Right atrium auricular region (tissue), 2 donors: ENCODE data around the gene GCDH. TPM values are rescaled to one million over a fixed set of nuclear protein-coding genes. Genes with fewer than 3 reads are reported as not detected.
"Not testable (repeated sequence)": the region's sequence is repeated elsewhere in the genome, so short reads cannot be mapped to it uniquely, and the experiment has no call there.

Experiments
- DNase-seq: peaks from one replicate; pipeline ENCODE4 v3.0.0-alpha.2; 2019; ENCODE audit warnings: low spot score
- H3K27ac ChIP-seq, 2 donors: fragments of 200-600 bp; sonication (generic); 1 replicate in 1 of 2; 2 replicates in 1 of 2; pipeline ENCODE4 v1.5.1; 2016 to 2019
- H3K27me3 ChIP-seq, 2 donors: fragments of 200-600 bp; sonication (generic); one replicate each; pipeline versions ENCODE4 v1.5.1 to v1.6.0; 2017 to 2019
- H3K36me3 ChIP-seq: fragments of 200-600 bp; sonication (generic); one replicate; pipeline ENCODE4 v1.5.1; 2016
- H3K4me1 ChIP-seq, 2 donors: fragments of 200-600 bp; sonication (generic); one replicate each; pipeline versions ENCODE4 v1.5.1 to v1.6.0; 2017 to 2019
- H3K4me3 ChIP-seq, 2 donors: fragments of 200-600 bp; sonication (generic); 1 replicate in 1 of 2; 2 replicates in 1 of 2; pipeline ENCODE4 v1.5.1; 2017 to 2019; ENCODE audit warnings: mild to moderate bottlenecking in 1 of 2, moderate library complexity in 1 of 2
- H3K9me3 ChIP-seq, 2 donors: fragments of 200-600 bp; sonication (generic); one replicate each; pipeline ENCODE4 v1.5.1; 2019
- total RNA-seq, 2 donors: library from RNA; depleted of rRNA; stranded (reverse); fragments of >200 nt; gene quantifications; one replicate each; pipeline ENCODE4 v1.1.0, GENCODE V29; 2016
- TF ChIP-seq, protein P1 (sequence below), 2 donors: fragments of 200-600 bp; sonication (generic); IDR thresholded peaks; one replicate each; pipeline ENCODE4 v1.5.1; 2019; ENCODE audit warnings: antibody characterized with exemption in 2 of 2

Gene GCDH
- total RNA-seq = 10 to 100 TPM; 28.4 to 58.3 TPM

DNA sequence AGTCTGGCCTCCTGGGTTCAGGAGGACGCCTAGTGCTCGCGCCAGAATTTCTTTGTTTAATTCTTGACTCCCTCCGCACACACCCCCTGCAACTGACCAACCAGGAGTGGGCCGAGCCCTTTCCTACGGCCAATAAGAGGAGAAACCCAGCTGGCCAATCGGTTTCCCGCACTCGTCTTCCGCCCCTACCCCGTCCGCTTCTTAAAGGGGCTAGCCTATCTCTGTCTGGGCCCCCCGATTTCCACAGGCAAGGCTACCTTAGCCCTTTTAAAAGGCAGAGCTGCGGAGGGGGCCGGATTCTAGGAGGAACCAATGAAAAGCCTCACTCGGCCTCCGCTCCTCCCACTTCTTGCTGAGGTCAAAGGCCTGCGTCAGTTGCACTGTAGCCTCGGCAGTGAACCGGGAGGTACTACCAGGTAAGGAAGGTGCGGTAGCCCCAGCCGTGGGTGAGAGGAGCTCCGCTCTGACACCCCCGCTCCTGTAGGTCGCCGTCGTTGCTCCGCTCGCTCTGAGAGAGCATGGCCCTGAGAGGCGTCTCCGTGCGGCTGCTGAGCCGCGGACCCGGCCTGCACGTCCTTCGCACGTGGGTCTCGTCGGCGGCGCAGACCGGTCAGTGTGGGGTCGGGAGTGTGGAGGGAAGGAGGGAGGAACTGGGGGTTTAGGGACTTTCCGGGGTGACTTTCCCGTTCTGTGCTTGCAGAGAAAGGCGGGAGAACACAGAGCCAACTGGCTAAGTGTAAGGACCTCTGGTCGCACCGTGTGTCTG, at the start of gene GCDH:
GCDH (plus strand) TSS at position 374 of the 766 bp plus-strand sequence; CDS start at position 519, 145 bp downstream.
- peak; percentile 99 for DNase-seq
- TF ChIP-seq, protein P1, sequence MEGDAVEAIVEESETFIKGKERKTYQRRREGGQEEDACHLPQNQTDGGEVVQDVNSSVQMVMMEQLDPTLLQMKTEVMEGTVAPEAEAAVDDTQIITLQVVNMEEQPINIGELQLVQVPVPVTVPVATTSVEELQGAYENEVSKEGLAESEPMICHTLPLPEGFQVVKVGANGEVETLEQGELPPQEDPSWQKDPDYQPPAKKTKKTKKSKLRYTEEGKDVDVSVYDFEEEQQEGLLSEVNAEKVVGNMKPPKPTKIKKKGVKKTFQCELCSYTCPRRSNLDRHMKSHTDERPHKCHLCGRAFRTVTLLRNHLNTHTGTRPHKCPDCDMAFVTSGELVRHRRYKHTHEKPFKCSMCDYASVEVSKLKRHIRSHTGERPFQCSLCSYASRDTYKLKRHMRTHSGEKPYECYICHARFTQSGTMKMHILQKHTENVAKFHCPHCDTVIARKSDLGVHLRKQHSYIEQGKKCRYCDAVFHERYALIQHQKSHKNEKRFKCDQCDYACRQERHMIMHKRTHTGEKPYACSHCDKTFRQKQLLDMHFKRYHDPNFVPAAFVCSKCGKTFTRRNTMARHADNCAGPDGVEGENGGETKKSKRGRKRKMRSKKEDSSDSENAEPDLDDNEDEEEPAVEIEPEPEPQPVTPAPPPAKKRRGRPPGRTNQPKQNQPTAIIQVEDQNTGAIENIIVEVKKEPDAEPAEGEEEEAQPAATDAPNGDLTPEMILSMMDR (IDR thresholded peaks at IDR 0.05) = no peak
- peaks cover 2% of the 10 kb centered on the region for H3K36me3 ChIP-seq

DNA sequence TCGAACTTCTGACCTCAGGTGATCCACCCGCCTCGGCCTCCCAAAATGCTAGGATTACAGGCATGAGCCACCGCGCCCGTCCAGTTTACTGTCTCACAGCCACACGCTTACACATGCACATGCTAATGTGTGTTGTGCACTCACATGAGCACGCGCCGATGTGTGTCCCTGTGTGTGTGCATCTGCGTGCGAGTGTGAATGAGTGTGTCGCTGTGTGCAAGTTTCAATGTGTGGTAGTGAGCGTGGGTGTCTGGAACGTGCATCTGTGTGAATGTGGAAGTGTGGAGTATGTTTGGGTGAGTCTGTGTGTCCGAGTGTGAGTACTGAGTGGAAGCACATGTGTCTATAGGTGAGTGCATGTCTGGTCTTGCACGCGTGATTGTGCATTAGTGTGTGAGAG, 48.4 kb upstream of the GCDH start:
- TF ChIP-seq, protein P1 (IDR thresholded peaks at IDR 0.05) = no peak
- H3K36me3 ChIP-seq = no peaks in the 10 kb centered on the region
- H3K27ac ChIP-seq = no peak overlapping the region
- DNase-seq = no peak
- H3K27me3 ChIP-seq = peaks cover 28 to 36% of the 10 kb centered on the region in 2 donors
- H3K9me3 ChIP-seq = no peaks in the 10 kb centered on the region
- peaks cover 0 to 27% of the 10 kb centered on the region in 2 donors for H3K4me1 ChIP-seq
- no peak overlapping the region for H3K4me3 ChIP-seq

More for the DNA sequence above, at the start of gene GCDH:
- H3K4me3 ChIP-seq = peak within 1 kb of the TSS; percentile 50 to 91
- H3K27ac ChIP-seq = peak within 1 kb of the TSS; percentile 62 to 75
- peaks cover 0 to 20% of the 10 kb centered on the region in 2 donors for H3K4me1 ChIP-seq
- no peaks in the 10 kb centered on the region for H3K9me3 ChIP-seq
- H3K27me3 ChIP-seq = peaks cover 0 to under 1% of the 10 kb centered on the region in 2 donors

DNA sequence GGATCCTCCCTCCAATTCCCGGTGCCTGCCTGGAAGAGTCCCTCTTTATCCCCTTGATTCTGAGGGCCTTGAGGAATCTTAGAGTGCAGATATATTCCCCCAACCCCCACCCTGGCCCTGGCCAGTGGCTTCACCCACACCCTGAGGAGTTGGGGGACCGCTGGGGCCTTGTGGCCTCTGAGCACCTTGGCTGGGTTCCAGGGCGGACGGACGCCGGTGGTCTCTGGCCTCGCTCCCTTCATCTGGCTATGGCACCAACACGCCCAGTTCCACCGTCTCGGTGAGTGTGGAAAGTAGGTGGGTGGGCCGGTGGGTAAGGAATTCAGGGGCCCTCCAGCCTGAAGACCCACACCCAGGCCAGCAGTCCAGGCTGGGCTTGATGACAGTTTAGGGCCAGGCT, 47.6 kb upstream of the GCDH start:
- Histone ChIP-seq H3K4me1 (peaks cover 0 to 27% of the 10 kb centered on the region in 2 donors), H3K27me3 (peaks cover 27 to 36% of the 10 kb centered on the region in 2 donors), H3K36me3 (no peaks in the 10 kb centered on the region), H3K9me3 (no peaks in the 10 kb centered on the region), H3K4me3 (no peak overlapping the region), H3K27ac (no peak overlapping the region)
- DNase-seq = no peak
- TF ChIP-seq, protein P1 (IDR thresholded peaks at IDR 0.05) = no peak

DNA sequence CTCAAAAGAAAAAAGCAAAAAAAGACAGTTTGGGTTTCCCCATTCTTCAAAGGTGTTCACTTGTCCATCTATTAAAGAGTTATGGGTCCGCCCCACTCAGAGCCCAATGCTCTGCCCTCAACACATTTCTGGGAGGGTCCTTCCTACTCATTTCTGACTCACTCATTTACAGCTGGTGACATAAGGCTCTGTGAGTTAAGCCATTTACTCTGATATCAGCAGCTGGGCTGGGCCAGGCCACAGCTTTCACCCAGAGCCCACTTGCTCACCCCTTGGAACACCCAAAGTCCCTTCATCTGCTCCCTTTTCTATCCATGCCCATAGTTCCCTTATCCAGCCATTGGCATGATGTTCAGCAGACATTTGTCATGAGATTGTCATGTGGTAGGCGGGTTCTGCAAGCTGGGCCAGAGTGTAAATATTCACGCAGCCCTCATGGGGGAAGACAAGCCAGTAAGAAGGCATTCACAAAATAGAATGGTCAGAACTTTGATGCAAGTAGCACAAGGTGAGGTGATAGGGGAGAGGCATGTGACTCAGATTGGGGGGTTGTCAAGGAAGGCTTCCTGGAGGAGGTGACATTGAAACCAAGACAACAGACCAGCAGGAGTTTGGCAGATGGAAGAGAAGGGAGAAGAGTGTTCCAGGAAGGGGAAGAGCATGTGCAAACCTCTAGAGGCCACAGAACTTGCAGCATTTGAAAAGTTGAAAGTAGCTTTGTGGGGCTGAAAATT, 46.8 kb upstream of the GCDH start:
- H3K36me3 ChIP-seq = no peaks in the 10 kb centered on the region
- H3K27me3 ChIP-seq = peaks cover 19 to 28% of the 10 kb centered on the region in 2 donors
- H3K4me1 ChIP-seq = peaks cover 0 to 21% of the 10 kb centered on the region in 2 donors
- H3K9me3 ChIP-seq = no peaks in the 10 kb centered on the region
- H3K27ac ChIP-seq = no peak overlapping the region
- TF ChIP-seq, protein P1 (IDR thresholded peaks at IDR 0.05) = no peak
- DNase-seq = no peak
- no peak overlapping the region for H3K4me3 ChIP-seq

DNA sequence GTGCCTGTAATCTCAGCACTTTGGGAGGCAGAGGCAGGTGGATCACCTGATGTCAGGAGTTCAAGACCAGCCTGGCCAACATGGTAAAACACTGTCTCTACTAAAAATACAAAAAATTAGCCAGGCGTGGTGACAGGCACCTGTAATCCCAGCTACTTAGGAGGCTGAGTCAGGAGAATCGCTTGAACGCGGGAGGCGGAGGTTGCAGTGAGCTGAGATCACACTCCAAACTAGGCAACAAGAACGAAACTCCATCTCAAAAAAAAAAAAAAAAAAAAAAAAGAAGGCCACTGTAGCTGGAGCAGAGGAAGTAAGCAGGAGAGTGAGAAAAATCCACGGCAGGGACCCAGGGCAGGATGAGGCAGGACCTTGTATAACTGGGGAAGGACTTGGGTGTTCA, 44.3 kb upstream of the GCDH start:
- H3K36me3 ChIP-seq, DNase-seq, H3K4me3 ChIP-seq, H3K9me3 ChIP-seq, H3K27me3 ChIP-seq, H3K27ac ChIP-seq: not testable (repeated sequence)
- peaks cover 0 to 11% of the 10 kb centered on the region in 2 donors for H3K4me1 ChIP-seq
